H9 (cell line): ENCODE measurements around the gene EPN3. TPM values are rescaled to one million over a fixed set of nuclear protein-coding genes. Genes with fewer than 3 reads are reported as not detected.

ENCODE experiments used
- DNase-seq: peaks from one replicate; pipeline ENCODE4 v3.0.0-alpha.2; 2017
- H2AFZ ChIP-seq: one replicate; pipeline ENCODE4 v1.6.1; 2013; ENCODE audit warnings: mild to moderate bottlenecking, low read length, control low read depth, moderate library complexity
- H2AK5ac ChIP-seq: 2 replicates; pipeline ENCODE4 v1.6.1; 2013; ENCODE audit warnings: low read length, control low read depth, mixed read lengths; ENCODE audit not compliant: insufficient read length
- H2BK120ac ChIP-seq: one replicate; pipeline ENCODE4 v1.6.1; 2013; ENCODE audit warnings: low read depth, mild to moderate bottlenecking, low read length, control low read depth, inconsistent platforms; ENCODE audit not compliant: poor library complexity, severe bottlenecking
- H2BK12ac ChIP-seq: 2 replicates; pipeline ENCODE4 v1.6.1; 2013; ENCODE audit warnings: low read length, control low read depth, mixed read lengths, low read depth; ENCODE audit not compliant: insufficient read length
- H2BK15ac ChIP-seq: 2 replicates; pipeline ENCODE4 v1.6.1; 2013; ENCODE audit warnings: low read depth, low read length, control low read depth
- H2BK20ac ChIP-seq: one replicate; pipeline ENCODE4 v1.6.1; 2013; ENCODE audit warnings: low read depth, mild to moderate bottlenecking, low read length, control low read depth, inconsistent platforms; ENCODE audit not compliant: poor library complexity, severe bottlenecking
- H2BK5ac ChIP-seq: 2 replicates; pipeline ENCODE4 v1.6.1; 2013; ENCODE audit warnings: low read length, control low read depth, mixed read lengths; ENCODE audit not compliant: insufficient read length
- H3K14ac ChIP-seq: 2 replicates; pipeline ENCODE4 v1.6.1; 2013; ENCODE audit warnings: low read length, control low read depth; ENCODE audit not compliant: insufficient read depth
- H3K18ac ChIP-seq: 2 replicates; pipeline ENCODE4 v1.6.1; 2013; ENCODE audit warnings: low read depth, mild to moderate bottlenecking, mixed read lengths, low read length, control low read depth; ENCODE audit not compliant: insufficient read length
- H3K23ac ChIP-seq: 2 replicates; pipeline ENCODE4 v1.6.1; 2013; ENCODE audit warnings: low read length, control low read depth, mixed read lengths, low read depth; ENCODE audit not compliant: insufficient read length
- H3K23me2 ChIP-seq: 2 replicates; pipeline ENCODE4 v1.6.1; 2013; ENCODE audit warnings: low read depth, mild to moderate bottlenecking, mixed read lengths, low read length, control low read depth; ENCODE audit not compliant: insufficient read length, poor library complexity, severe bottlenecking
- H3K27ac ChIP-seq: 2 replicates; pipeline ENCODE4 v1.5.1; 2013; ENCODE audit warnings: low read length, control low read depth, mixed read lengths, low read depth; ENCODE audit not compliant: insufficient read length
- H3K27me3 ChIP-seq: 2 replicates; pipeline ENCODE4 v1.6.1; 2013; ENCODE audit warnings: low read length, control low read depth, inconsistent platforms; ENCODE audit not compliant: insufficient read depth
- H3K4ac ChIP-seq: 2 replicates; pipeline ENCODE4 v1.6.1; 2013; ENCODE audit warnings: low read depth, mild to moderate bottlenecking, control low read depth, inconsistent platforms, low read length, moderate library complexity
- H3K4me1 ChIP-seq: 2 replicates; pipeline ENCODE4 v1.6.1; 2013; ENCODE audit warnings: low read length, control low read depth, inconsistent platforms; ENCODE audit not compliant: insufficient read depth
- H3K4me2 ChIP-seq: 2 replicates; pipeline ENCODE4 v1.6.1; 2013; ENCODE audit warnings: low read length, control low read depth, mixed read lengths; ENCODE audit not compliant: insufficient read length, insufficient read depth
- H3K56ac ChIP-seq: 2 replicates; pipeline ENCODE4 v1.6.1; 2013; ENCODE audit warnings: low read depth, mild to moderate bottlenecking, mixed read lengths, low read length, control low read depth; ENCODE audit not compliant: insufficient read length
- H3K79me1 ChIP-seq: 2 replicates; pipeline ENCODE4 v1.6.1; 2013; ENCODE audit warnings: low read depth, mild to moderate bottlenecking, moderate library complexity, low read length, control low read depth, inconsistent platforms; ENCODE audit not compliant: insufficient read depth, poor library complexity, severe bottlenecking
- H3K79me2 ChIP-seq: 2 replicates; pipeline ENCODE4 v1.6.1; 2013; ENCODE audit warnings: low read length, control low read depth, inconsistent platforms; ENCODE audit not compliant: insufficient read depth
- H3K9ac ChIP-seq: 2 replicates; pipeline ENCODE4 v1.6.1; 2013; ENCODE audit warnings: low read length, control low read depth, mixed read lengths; ENCODE audit not compliant: insufficient read length; ENCODE audit errors: extremely low read depth
- H3K9me3 ChIP-seq: one replicate; pipeline ENCODE4 v1.6.1; 2013; ENCODE audit warnings: low read depth, low read length, inconsistent platforms; ENCODE audit not compliant: control insufficient read depth
- H3T11ph ChIP-seq: one replicate; pipeline ENCODE4 v1.6.1; 2013; ENCODE audit warnings: mild to moderate bottlenecking, low read length, control low read depth, inconsistent platforms
- H4K20me1 ChIP-seq: one replicate; pipeline ENCODE4 v1.6.1; 2013; ENCODE audit not compliant: control insufficient read depth, insufficient read length, insufficient read depth
- H4K5ac ChIP-seq: 2 replicates; pipeline ENCODE4 v1.6.1; 2013; ENCODE audit warnings: low read depth, mild to moderate bottlenecking, mixed read lengths, low read length, control low read depth; ENCODE audit not compliant: insufficient read length
- H4K8ac ChIP-seq: replicated peaks from 2 replicates; pipeline ENCODE4 v1.6.1; 2013; ENCODE audit warnings: low read length, control low read depth, mixed read lengths, low read depth; ENCODE audit not compliant: insufficient read length
- H4K91ac ChIP-seq: 2 replicates; pipeline ENCODE4 v1.6.1; 2013; ENCODE audit warnings: low read depth, mild to moderate bottlenecking, moderate library complexity, mixed read lengths, low read length, control low read depth; ENCODE audit not compliant: insufficient read length
- H3K27ac Mint-ChIP-seq, 3 experiments: 2 replicates in 2 of 3; 3 replicates in 1 of 3; pipeline ENCODE4 v1.8.0; 2020 to 2021; ENCODE audit warnings: mixed read lengths in 3 of 3, mild to moderate bottlenecking in 1 of 3, moderate library complexity in 1 of 3
- H3K27me3 Mint-ChIP-seq: 2 replicates; pipeline ENCODE4 v1.8.0; 2021; ENCODE audit warnings: low read depth, mild to moderate bottlenecking, moderate library complexity, mixed read lengths
- H3K36me3 Mint-ChIP-seq, 3 experiments: 2 replicates in 2 of 3; 3 replicates in 1 of 3; pipeline ENCODE4 v1.8.0; 2020 to 2021; ENCODE audit warnings: low read depth in 3 of 3, mixed read lengths in 3 of 3; ENCODE audit not compliant: insufficient read depth in 1 of 3
- H3K4me1 Mint-ChIP-seq, 2 experiments: 2 replicates each; pipeline ENCODE4 v1.8.0; 2020; ENCODE audit warnings: mixed read lengths in 2 of 2
- H3K4me3 Mint-ChIP-seq, 2 experiments: 2 replicates in 1 of 2; 3 replicates in 1 of 2; pipeline ENCODE4 v1.8.0; 2020 to 2021; ENCODE audit warnings: mild to moderate bottlenecking in 2 of 2, mixed read lengths in 2 of 2, moderate library complexity in 1 of 2
- H3K9me3 Mint-ChIP-seq, 2 experiments: 2 replicates in 1 of 2; 3 replicates in 1 of 2; pipeline ENCODE4 v1.8.0; 2020; ENCODE audit warnings: mild to moderate bottlenecking in 2 of 2, mixed read lengths in 2 of 2, moderate library complexity in 1 of 2
- CTCF ChIP-seq: fragments of 200-600 bp; sonication (generic); conservative IDR thresholded peaks from 3 replicates; pipeline ENCODE4 v1.8.0; 2021; ENCODE audit warnings: antibody characterized with exemption, mild to moderate bottlenecking
- WGBS: extraction: QIAGEN DNeasy Blood & Tissue Kit; methylation state at CpG from one replicate; pipeline ENCODE4 v1.1.7; 2013; ENCODE audit warnings: missing lambda C conversion rate, low lambda C conversion rate, mixed read lengths; ENCODE audit not compliant: insufficient read length; ENCODE audit errors: extremely low coverage; 5-methylcytosine and 5-hydroxymethylcytosine counted together
- total RNA-seq: library from RNA; stranded (reverse); gene quantifications from 2 replicates; pipeline ENCODE4 v1.2.1, GENCODE V29; 2021

EPN3 gene
- total RNA-seq, 1 experiment from 2014 or later = 1.9 TPM

GRCh38 chr17:50547035-50547735, 14.7 kb downstream of the EPN3 start, which contains the start of gene SPATA20:
SPATA20 (plus strand) TSS chr17:50547174; CDS start chr17:50547209, 35 bp downstream.
- Mint-ChIP-seq H3K4me1 (peaks cover 19 to 22% of the 10 kb centered on the region in 2 experiments), H3K4me3 (peak within 1 kb of the TSS; percentile 65 to 77), H3K36me3 (no peaks in the 10 kb centered on the region; a peak in 1 of 7 replicates), H3K27ac (no peak within 1 kb of the TSS; a peak in 1 of 7 replicates), H3K9me3 (no peaks in the 10 kb centered on the region), H3K27me3 (peaks cover 26% of the 10 kb centered on the region)
- H2AK5ac ChIP-seq = no peak within 1 kb of the TSS
- H3K18ac ChIP-seq = no peak within 1 kb of the TSS
- no peak within 1 kb of the TSS for H3K23ac ChIP-seq
- no CpG with 5 or more reads among the region's 42 CpGs for WGBS
- H2BK120ac ChIP-seq = no peak within 1 kb of the TSS
- no peak within 1 kb of the TSS for H3T11ph ChIP-seq
- no peak within 1 kb of the TSS for H2BK12ac ChIP-seq
- no peaks in the 10 kb centered on the region for H4K20me1 ChIP-seq
- H3K27me3 ChIP-seq = no peaks in the 10 kb centered on the region
- no peak within 1 kb of the TSS for H4K5ac ChIP-seq
- no peak within 1 kb of the TSS for H2BK15ac ChIP-seq
- no peak within 1 kb of the TSS for H3K56ac ChIP-seq
- no peak within 1 kb of the TSS for H3K4ac ChIP-seq
- peaks cover 2% of the 10 kb centered on the region; the same call in 1 of the 2 replicates for H3K4me1 ChIP-seq
- TF ChIP-seq CTCF = peak; percentile 99
- no peak within 1 kb of the TSS for H3K9ac ChIP-seq
- no peak within 1 kb of the TSS for H4K91ac ChIP-seq
- H3K4me2 ChIP-seq = peak within 1 kb of the TSS; percentile 12
- no peaks in the 10 kb centered on the region for H3K79me2 ChIP-seq
- no peaks in the 10 kb centered on the region for H3K79me1 ChIP-seq
- peak within 1 kb of the TSS; percentile 50 for H3K14ac ChIP-seq
- DNase-seq = peak; percentile 97
- H4K8ac ChIP-seq = no peak within 1 kb of the TSS
- H3K27ac ChIP-seq = no peak within 1 kb of the TSS
- peaks cover 3% of the 10 kb centered on the region for H3K23me2 ChIP-seq
- no peak within 1 kb of the TSS for H2BK5ac ChIP-seq
- no peak within 1 kb of the TSS for H2BK20ac ChIP-seq
- no peak within 1 kb of the TSS for H2AFZ ChIP-seq
- no peaks in the 10 kb centered on the region for H3K9me3 ChIP-seq
